Ishikawa (cell line): ENCODE results near the gene BACH2.

ENCODE experiments used
- CEBPB ChIP-seq: IDR thresholded peaks from 2 replicates; pipeline ENCODE4 v1.6.1; 2012
- CREB1 ChIP-seq: IDR thresholded peaks from 2 replicates; pipeline ENCODE4 v1.6.1; 2012; ENCODE audit warnings: low read depth
- EGR1 ChIP-seq: IDR thresholded peaks from 2 replicates; pipeline ENCODE4 v1.6.1; 2012
- EP300 ChIP-seq: IDR thresholded peaks from 2 replicates; pipeline ENCODE4 v1.6.1; 2012; ENCODE audit warnings: borderline replicate concordance
- FOXM1 ChIP-seq: IDR thresholded peaks from 2 replicates; pipeline ENCODE4 v1.6.1; 2012; ENCODE audit warnings: low read depth, borderline replicate concordance
- MAX ChIP-seq: IDR thresholded peaks from 2 replicates; pipeline ENCODE4 v1.6.1; 2012
- NFIC ChIP-seq: IDR thresholded peaks from 2 replicates; pipeline ENCODE4 v1.6.1; 2012
- RAD21 ChIP-seq: IDR thresholded peaks from 2 replicates; pipeline ENCODE4 v1.6.1; 2012; ENCODE audit warnings: low read depth
- REST ChIP-seq: IDR thresholded peaks from 2 replicates; pipeline ENCODE4 v1.6.1; 2012; ENCODE audit warnings: low read depth, mild to moderate bottlenecking
- TAF1 ChIP-seq: IDR thresholded peaks from 2 replicates; pipeline ENCODE4 v1.6.1; 2012; ENCODE audit warnings: low read depth, mild to moderate bottlenecking
- TCF12 ChIP-seq: IDR thresholded peaks from 2 replicates; pipeline ENCODE4 v1.6.1; 2012; ENCODE audit warnings: low read depth
- TEAD4 ChIP-seq: IDR thresholded peaks from 2 replicates; pipeline ENCODE4 v1.6.1; 2012
- USF1 ChIP-seq: IDR thresholded peaks from 2 replicates; pipeline ENCODE4 v1.6.1; 2012
- YY1 ChIP-seq: IDR thresholded peaks from 2 replicates; pipeline ENCODE4 v1.6.1; 2012; ENCODE audit warnings: low read depth
- ZBTB7A ChIP-seq: IDR thresholded peaks from 2 replicates; pipeline ENCODE4 v1.6.1; 2012; ENCODE audit warnings: low read depth

BACH2 gene

GRCh38 chr6:90221403-90221802, 75.2 kb downstream of the BACH2 start:
- no peak for TF ChIP-seq TEAD4
- no peak for TF ChIP-seq USF1
- no peak for TF ChIP-seq ZBTB7A
- no peak for TF ChIP-seq RAD21
- no peak for TF ChIP-seq CEBPB
- no peak for TF ChIP-seq EP300
- no peak for TF ChIP-seq MAX
- no peak for TF ChIP-seq FOXM1
- TF ChIP-seq NFIC, result no peak
- no peak for TF ChIP-seq TAF1
- no peak for TF ChIP-seq CREB1
- no peak for TF ChIP-seq TCF12
- no peak for TF ChIP-seq REST
- no peak for TF ChIP-seq YY1
- TF ChIP-seq EGR1, result no peak

DNA sequence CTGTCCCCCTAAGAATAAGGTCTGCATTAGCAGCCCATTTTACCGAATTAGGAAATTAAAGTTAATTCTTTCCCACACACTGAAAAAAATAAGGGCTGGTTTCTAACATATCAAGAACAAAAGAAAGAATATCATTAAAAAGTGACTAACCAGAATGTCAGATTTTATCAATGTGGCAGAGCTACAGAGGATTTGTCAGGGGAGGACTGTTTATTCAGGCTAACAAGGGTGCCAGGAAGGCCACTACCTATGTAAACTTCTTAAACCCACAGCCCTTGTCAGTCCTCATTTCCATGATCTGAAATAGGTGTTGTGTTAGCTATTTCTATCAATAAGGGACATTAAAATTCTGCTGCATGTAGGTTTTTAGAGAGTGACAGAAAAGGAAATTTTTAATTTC, 76.4 kb downstream of the BACH2 start:
- no peak for TF ChIP-seq NFIC
- TF ChIP-seq EGR1, result no peak
- no peak for TF ChIP-seq CREB1
- no peak for TF ChIP-seq EP300
- no peak for TF ChIP-seq YY1
- TF ChIP-seq TAF1, result no peak
- no peak for TF ChIP-seq RAD21
- TF ChIP-seq USF1, result no peak
- TF ChIP-seq TCF12, result no peak
- no peak for TF ChIP-seq MAX
- no peak for TF ChIP-seq CEBPB
- no peak for TF ChIP-seq ZBTB7A
- TF ChIP-seq TEAD4, result no peak
- TF ChIP-seq FOXM1, result no peak
- no peak for TF ChIP-seq REST

GRCh38 chr6:90219209-90219985, 77.2 kb downstream of the BACH2 start:
- TF ChIP-seq NFIC, result 0 out of 2 replicates have a peak, but pooled peaks have one; percentile 32
- TF ChIP-seq RAD21, result no peak
- TF ChIP-seq TEAD4, result 0 out of 2 replicates have a peak, but pooled peaks have one; percentile 33
- TF ChIP-seq CREB1, result peak; percentile 51; the same call in 1 of the 2 replicates

- TF ChIP-seq YY1, result peak; percentile 2; the same call in 1 of the 2 replicates
- no peak for TF ChIP-seq CEBPB
Measured at GRCh38 chr6:90218959-90219208, 77.8 kb downstream of the BACH2 start.

DNA sequence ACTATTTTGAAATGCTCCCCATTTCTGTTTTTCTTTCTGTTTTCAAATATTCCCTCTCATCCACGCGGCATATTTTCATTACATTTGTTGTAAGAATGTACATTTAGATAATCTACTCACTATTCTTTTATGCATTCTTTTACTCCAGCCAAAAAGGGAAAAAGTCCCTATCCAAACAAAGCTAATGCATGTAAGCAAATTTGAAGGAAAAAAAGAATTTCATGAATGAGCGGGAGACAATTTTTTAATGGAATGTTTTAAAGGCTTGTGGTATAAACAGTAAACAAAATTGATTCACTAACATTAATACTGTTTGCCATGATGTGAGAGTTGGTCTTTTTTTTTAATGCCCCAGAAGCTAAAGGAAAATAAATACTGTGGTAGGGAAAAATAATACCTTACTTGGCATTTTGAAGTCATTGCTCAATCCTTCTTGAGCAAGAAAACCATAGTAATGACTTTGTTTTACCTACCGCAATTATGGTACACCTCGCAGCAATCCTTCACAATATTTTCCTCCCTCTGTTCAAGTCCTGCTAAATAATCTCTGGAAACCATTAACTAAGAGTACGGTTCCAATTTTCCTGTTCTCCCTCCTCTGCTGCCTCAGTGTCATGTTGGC, 79.0 kb downstream of the BACH2 start:
- TF ChIP-seq CEBPB, result peak; percentile 78
- no peak for TF ChIP-seq EP300

DNA sequence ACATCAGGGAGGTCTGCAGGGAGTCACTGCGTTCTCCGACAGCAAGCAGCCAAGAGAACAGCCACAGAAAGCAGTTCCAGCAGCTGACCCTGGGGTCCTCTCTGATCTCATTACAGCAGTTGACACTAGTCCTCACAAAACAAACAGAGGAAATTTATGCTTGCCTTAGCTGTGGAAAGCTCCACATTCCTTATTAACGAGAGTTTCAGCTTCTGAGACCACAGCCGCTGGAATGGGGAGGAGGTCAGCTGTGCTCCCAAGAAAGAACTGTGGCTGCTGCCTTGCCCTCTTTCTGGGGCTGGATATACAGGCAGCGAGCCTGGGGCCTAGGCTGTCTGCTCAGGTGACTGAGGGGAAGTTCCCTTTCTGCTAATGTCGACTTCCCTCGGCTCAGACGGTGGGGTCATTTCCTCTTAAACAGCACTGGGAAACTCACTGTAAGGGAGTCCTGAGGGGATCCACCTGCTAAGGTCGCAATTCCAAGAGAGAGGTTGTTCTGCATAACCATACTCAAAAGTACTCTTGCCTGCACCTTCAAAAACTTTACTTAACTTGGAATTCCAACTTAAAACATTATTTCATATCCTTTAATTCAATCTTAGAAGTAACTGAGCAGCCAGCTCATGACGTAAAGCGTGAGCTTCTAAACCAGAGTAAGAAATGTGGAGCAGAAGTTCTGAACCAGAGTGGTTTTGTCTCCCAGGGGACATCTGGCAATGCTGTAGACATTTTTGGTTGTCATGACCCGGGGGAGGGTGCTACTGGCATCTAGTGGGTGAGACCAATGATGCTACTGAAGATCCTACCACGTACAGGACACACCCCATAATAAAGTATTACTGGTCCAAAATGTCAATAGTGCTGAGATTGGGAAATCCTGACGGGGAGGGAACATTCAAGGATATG, 80.3 kb downstream of the BACH2 start:
- no peak for TF ChIP-seq EP300
- TF ChIP-seq REST, result no peak
- no peak for TF ChIP-seq EGR1
- TF ChIP-seq TEAD4, result no peak
- no peak for TF ChIP-seq YY1
- no peak for TF ChIP-seq FOXM1
- TF ChIP-seq USF1, result no peak
